Progenitor cell of endocrine pancreas (in vitro differentiated cells): ENCODE results near the gene POLR2L. TPM values are rescaled to one million over a fixed set of nuclear protein-coding genes. Genes with fewer than 3 reads are reported as not detected.
A peak's percentile ranks its signal among the peaks of the same experiment; 100 is the strongest.

Experiments used
- DNase-seq: peaks from one replicate; pipeline ENCODE4 v3.0.0; 2021; ENCODE audit warnings: low spot score; ENCODE audit not compliant: unreplicated experiment
- H3K27ac Mint-ChIP-seq: 2 replicates; pipeline ENCODE4 v1.8.0; 2021; ENCODE audit warnings: mild to moderate bottlenecking, moderate library complexity, mixed read lengths
- H3K27me3 Mint-ChIP-seq: 2 replicates; pipeline ENCODE4 v1.8.0; 2021; ENCODE audit warnings: mixed read lengths
- H3K36me3 Mint-ChIP-seq: 2 replicates; pipeline ENCODE4 v1.8.0; 2022; ENCODE audit warnings: mixed read lengths; ENCODE audit not compliant: insufficient read depth
- H3K4me1 Mint-ChIP-seq: 2 replicates; pipeline ENCODE4 v1.8.0; 2021; ENCODE audit warnings: low read depth, mixed read lengths
- H3K4me3 Mint-ChIP-seq: 2 replicates; pipeline ENCODE4 v1.8.0; 2021; ENCODE audit warnings: low read depth, mild to moderate bottlenecking, moderate library complexity, mixed read lengths
- H3K9me3 Mint-ChIP-seq: 2 replicates; pipeline ENCODE4 v1.8.0; 2021; ENCODE audit warnings: low read depth, mixed read lengths
- total RNA-seq: library from RNA; stranded (reverse); gene quantifications from 2 replicates; pipeline ENCODE4 v1.2.1, GENCODE V29; 2021
- TF ChIP-seq, protein P1 (sequence below): fragments of 200-600 bp; sonication (generic); IDR thresholded peaks from one replicate; pipeline ENCODE4 v1.5.0; 2021; ENCODE audit warnings: antibody characterized with exemption, mild to moderate bottlenecking; ENCODE audit not compliant: unreplicated experiment

POLR2L gene
- total RNA-seq, 1 donor from 2014 or later: 97.9 TPM

DNA sequence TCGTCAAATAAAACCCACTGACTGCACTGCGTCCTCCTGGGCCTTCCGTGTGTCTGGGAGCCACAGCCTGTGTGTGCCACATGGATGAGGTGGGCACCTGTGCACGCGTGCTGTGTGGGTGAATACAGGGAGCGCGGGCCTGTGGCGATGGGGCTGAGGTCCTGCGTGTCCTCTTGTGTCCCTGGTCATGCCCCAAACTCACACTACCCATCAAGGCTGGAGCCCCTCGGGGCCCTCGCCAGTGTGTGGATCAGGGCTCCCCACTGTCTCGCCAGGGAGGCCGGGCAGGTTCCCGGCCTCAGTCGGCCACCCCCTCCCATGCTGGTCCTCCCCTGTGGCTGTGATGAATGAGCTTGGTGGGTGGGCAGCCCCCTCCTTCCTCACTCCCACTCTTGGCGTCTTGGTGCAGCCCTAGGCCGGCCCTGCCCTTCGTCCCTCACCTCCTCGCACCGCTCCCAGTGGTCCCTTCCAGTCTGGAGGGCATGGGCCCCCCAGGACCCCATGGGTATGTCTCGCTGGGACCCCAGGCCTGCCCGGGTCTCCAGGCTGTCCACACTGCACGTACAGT, 10.3 kb downstream of the POLR2L start:
- TF ChIP-seq, protein P1, sequence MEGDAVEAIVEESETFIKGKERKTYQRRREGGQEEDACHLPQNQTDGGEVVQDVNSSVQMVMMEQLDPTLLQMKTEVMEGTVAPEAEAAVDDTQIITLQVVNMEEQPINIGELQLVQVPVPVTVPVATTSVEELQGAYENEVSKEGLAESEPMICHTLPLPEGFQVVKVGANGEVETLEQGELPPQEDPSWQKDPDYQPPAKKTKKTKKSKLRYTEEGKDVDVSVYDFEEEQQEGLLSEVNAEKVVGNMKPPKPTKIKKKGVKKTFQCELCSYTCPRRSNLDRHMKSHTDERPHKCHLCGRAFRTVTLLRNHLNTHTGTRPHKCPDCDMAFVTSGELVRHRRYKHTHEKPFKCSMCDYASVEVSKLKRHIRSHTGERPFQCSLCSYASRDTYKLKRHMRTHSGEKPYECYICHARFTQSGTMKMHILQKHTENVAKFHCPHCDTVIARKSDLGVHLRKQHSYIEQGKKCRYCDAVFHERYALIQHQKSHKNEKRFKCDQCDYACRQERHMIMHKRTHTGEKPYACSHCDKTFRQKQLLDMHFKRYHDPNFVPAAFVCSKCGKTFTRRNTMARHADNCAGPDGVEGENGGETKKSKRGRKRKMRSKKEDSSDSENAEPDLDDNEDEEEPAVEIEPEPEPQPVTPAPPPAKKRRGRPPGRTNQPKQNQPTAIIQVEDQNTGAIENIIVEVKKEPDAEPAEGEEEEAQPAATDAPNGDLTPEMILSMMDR: no peak
- H3K27ac Mint-ChIP-seq: no peak overlapping the region
- no peaks in the 10 kb centered on the region for H3K9me3 Mint-ChIP-seq
- peak overlapping the region; percentile 69 for H3K4me3 Mint-ChIP-seq
- no peaks in the 10 kb centered on the region for H3K36me3 Mint-ChIP-seq
- peaks cover 11% of the 10 kb centered on the region for H3K4me1 Mint-ChIP-seq
- peaks cover 35% of the 10 kb centered on the region for H3K27me3 Mint-ChIP-seq
- no peak for DNase-seq

DNA sequence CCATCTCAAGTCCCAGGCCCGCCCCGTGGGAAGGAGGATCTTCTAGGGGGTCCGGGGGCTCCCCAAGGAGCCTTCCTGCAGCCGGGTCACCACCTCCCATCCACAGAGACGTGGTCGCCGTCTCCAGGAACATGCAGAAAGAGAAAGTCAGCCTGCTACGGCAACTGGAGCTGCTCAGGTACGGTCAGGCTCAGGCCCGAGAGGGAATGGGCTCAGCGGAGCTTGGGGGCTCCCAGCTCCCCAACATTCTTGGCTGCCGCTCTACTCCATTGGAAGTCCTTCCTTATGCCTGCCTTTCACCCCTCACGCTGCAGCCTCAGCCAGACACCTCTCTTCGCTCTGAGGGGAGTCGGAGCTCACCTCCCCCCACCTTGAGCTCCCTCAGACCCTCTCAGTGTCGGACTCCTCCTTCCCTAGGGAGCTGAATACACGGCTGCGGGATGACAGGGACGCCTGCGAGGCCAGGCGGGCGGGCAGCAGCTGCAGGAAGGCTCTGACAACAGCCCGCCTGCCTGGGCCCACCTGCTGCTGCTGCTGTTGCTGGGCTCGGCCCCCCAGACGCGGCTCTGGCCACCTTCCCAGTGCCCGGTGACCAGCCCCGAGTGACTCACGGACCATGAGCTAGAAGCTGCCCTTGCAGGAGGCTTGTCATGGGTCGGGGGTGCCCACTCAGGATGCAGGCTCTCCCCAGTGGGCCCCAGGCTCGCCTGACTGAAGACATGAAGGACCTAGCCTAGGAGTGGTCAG, 11.0 kb downstream of the POLR2L start:
- no peaks in the 10 kb centered on the region for H3K36me3 Mint-ChIP-seq
- peak overlapping the region; percentile 56 for H3K4me3 Mint-ChIP-seq
- H3K4me1 Mint-ChIP-seq: peaks cover 12% of the 10 kb centered on the region
- no peak for DNase-seq
- TF ChIP-seq, protein P1: no peak
- H3K27me3 Mint-ChIP-seq: peaks cover 35% of the 10 kb centered on the region
- H3K27ac Mint-ChIP-seq: no peak overlapping the region
- no peaks in the 10 kb centered on the region for H3K9me3 Mint-ChIP-seq

DNA sequence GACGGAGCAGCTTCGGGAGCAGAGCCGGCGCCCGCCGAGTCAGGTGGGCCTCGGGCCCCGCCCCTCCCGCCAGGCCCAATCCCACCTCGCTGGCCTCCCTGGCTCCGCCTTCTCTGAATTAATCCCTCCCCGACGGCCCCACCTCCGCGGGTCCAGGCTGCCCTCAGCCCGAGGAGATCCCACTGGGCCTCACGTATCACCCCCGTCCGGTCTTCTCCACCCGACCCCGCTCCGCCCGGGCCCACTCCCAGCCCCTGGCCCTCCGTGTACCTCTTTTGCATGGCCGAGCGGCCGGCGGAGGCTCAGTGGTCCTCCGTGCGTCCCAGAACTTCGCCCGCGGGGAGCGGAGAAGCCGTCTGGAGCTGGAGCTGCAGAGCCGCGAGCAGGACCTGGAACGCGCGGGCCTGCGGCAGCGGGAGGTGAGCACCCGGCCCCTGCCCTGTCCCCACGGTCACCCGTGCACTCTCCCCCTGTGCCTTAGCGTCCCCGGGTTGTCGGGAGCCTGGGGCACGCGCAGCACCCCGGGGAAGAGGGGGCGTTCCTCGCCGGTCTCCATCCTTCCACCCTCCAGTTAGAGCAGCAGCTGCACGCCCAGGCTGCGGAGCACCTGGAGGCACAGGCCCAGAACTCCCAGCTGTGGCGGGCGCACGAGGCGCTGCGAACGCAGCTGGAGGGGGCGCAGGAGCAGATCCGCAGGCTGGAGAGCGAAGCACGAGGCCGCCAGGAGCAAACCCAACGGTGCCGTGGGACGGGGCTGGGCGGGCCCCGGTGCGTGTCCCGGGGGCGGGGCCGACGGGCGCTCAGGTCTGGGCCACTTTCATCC, 11.8 kb downstream of the POLR2L start:
- no peaks in the 10 kb centered on the region for H3K9me3 Mint-ChIP-seq
- DNase-seq: peak; percentile 66
- peak overlapping the region; percentile 47 for H3K4me3 Mint-ChIP-seq
- H3K4me1 Mint-ChIP-seq: peaks cover 12% of the 10 kb centered on the region
- H3K27me3 Mint-ChIP-seq: peaks cover 35% of the 10 kb centered on the region
- no peak overlapping the region for H3K27ac Mint-ChIP-seq
- H3K36me3 Mint-ChIP-seq: no peaks in the 10 kb centered on the region
- TF ChIP-seq, protein P1: no peak

DNA sequence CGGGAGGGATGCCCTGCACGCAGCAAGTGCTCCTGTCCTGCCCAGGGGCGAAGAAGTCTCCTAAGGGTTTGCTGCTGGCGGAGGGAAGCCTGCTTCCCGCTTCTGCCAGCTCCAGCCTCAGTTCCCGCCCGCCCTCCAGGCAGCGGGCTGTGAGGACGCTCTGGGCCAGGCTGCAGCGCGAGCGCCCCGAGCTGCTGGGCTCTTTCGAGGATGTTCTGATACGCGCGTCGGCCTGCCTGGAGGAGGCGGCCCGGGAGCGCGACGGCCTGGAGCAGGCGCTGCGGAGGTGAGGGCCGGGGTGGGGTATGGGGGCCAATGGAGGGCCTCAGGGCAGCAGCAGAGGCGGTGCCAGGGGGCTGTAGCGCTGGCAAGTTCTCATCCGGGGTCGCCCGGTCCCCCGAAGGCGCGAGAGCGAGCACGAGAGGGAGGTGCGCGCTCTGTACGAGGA, 12.5 kb downstream of the POLR2L start:
- Mint-ChIP-seq H3K4me1 (peaks cover 14% of the 10 kb centered on the region), H3K27me3 (peaks cover 35% of the 10 kb centered on the region), H3K4me3 (peak overlapping the region; percentile 21), H3K36me3 (peaks cover 2% of the 10 kb centered on the region), H3K27ac (no peak overlapping the region), H3K9me3 (no peaks in the 10 kb centered on the region)
- DNase-seq: no peak
- TF ChIP-seq, protein P1: no peak

DNA sequence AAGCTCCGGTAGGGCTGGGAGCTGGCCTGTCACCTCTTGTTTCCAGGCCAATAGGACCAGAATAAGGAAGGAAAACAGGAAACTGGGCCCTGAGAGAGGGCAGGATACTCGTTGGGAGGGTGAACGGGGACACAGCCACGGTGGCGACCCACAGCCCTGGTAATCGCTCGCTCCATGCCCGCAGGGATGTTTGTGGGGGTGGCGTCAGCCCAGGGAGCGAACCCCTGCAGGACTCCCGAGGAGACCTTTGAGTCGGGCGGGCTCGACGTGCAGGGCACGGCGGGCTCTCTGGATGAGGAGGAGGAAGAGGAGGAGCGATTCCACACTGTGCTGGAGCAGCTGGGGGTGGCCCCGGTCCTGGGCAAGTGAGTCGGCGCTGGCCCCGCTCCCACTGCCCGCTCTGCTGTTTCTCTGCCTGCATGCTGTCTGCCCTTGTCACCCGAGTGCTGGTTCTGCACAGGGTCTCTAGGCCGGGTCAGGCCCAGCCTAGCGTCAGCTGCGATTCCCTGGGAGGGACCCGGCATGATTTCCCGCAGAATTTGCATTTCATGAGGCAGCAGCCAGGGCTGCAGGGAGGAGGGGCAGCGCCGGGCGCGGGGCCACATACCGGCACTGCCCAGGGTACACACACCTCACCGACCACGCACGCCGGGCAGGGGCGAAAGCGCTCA, 13.0 kb downstream of the POLR2L start:
- peaks cover 14% of the 10 kb centered on the region for H3K4me1 Mint-ChIP-seq
- H3K27me3 Mint-ChIP-seq: peaks cover 35% of the 10 kb centered on the region
- H3K4me3 Mint-ChIP-seq: no peak overlapping the region
- no peak for DNase-seq
- no peak overlapping the region for H3K27ac Mint-ChIP-seq
- peaks cover 2% of the 10 kb centered on the region for H3K36me3 Mint-ChIP-seq
- no peaks in the 10 kb centered on the region for H3K9me3 Mint-ChIP-seq
- TF ChIP-seq, protein P1: no peak
